K562 (cell line): ENCODE data around the gene STYXL1. TPM values are rescaled to one million over a fixed set of nuclear protein-coding genes. Genes with fewer than 3 reads are reported as not detected.

ENCODE experiments used
- ATAC-seq: fragments of 200-7000 bp; cut with Tn5 transposase; 3 replicates; pipeline ENCODE4 v1.9.1; 2020; ENCODE audit warnings: moderate library complexity
- BruUV-seq: library from RNA; stranded (reverse); fragments of 400-500 nt; replicated peaks from 2 replicates; lab custom pipeline; 2021; lab: Mats Ljungman, UMichigan
- CTCF ChIA-PET: fragments of 300-600 bp; formaldehyde crosslinking; extraction: SDS; loops from one replicate; lab custom pipeline; 2021; ENCODE audit warnings: low intra/inter-chr PET ratio; lab: Yijun Ruan, JAX
- POLR2A ChIA-PET: fragments of 300-600, 350-650 bp; sonication (Branson Sonifier 250); formaldehyde crosslinking; extraction: SDS; loops from one replicate; lab custom pipeline; 2021; ENCODE audit warnings: antibody characterized with exemption, inconsistent platforms; lab: Yijun Ruan, JAX
- DNase-seq, 4 experiments: peaks; one replicate each; pipeline versions ENCODE4 v3.0.0 to v3.0.0-alpha.2; 2011 to 2018; ENCODE audit warnings: low spot score in 3 of 4, mixed read lengths in 3 of 4; ENCODE audit errors: extremely low read depth in 1 of 4
- FAIRE-seq: peaks from 2 replicates; lab custom pipeline; 2011; peaks lifted over from hg19 to GRCh38; lab: Jason Lieb, UNC
- H2AFZ ChIP-seq: 2 replicates; pipeline ENCODE4 v1.6.0; 2011; ENCODE audit warnings: low read depth, low read length, control low read depth, inconsistent platforms
- H3K27ac ChIP-seq: fragments of 200-600 bp; 3 replicates; pipeline ENCODE4 v1.8.0; 2011; ENCODE audit warnings: low read depth, mild to moderate bottlenecking, control low read depth, inconsistent platforms, low read length, moderate library complexity, mixed read lengths; ENCODE audit errors: extremely low read depth
- H3K27me3 ChIP-seq, 2 experiments: fragments of 300-600 bp in 1 of 2; 2 replicates in 1 of 2; 3 replicates in 1 of 2; pipeline versions ENCODE4 v1.6.0 to v1.8.0; 2011; ENCODE audit warnings: inconsistent platforms in 2 of 2, low read length in 2 of 2, mild to moderate bottlenecking in 1 of 2, mixed read lengths in 1 of 2, moderate library complexity in 1 of 2; ENCODE audit not compliant: control insufficient read depth in 2 of 2, insufficient read depth in 2 of 2
- H3K36me3 ChIP-seq: fragments of 300-600 bp; 3 replicates; pipeline ENCODE4 v1.8.0; 2011; ENCODE audit warnings: mild to moderate bottlenecking, low read length, inconsistent platforms; ENCODE audit not compliant: control insufficient read depth, insufficient read depth
- H3K4me1 ChIP-seq, 2 experiments: fragments of 200-600 bp in 1 of 2; replicated peaks in 1 of 2; 2 replicates in 1 of 2; 3 replicates in 1 of 2; pipeline versions ENCODE4 v1.5.1 to v1.8.0; 2011; ENCODE audit warnings: inconsistent platforms in 2 of 2, low read length in 2 of 2, mild to moderate bottlenecking in 1 of 2, mixed read lengths in 1 of 2, moderate library complexity in 1 of 2; ENCODE audit not compliant: control insufficient read depth in 2 of 2, insufficient read depth in 2 of 2
- H3K4me2 ChIP-seq: 2 replicates; pipeline ENCODE4 v1.6.1; 2011; ENCODE audit warnings: low read length, control low read depth, inconsistent platforms, mixed read lengths; ENCODE audit not compliant: insufficient read depth
- H3K4me3 ChIP-seq: fragments of 200-600 bp; sonication (generic), shearing (Covaris generic); 2 replicates; pipeline ENCODE4 v1.5.1; 2016; ENCODE audit warnings: control low read depth, inconsistent platforms
- H3K79me2 ChIP-seq: fragments of 200-600 bp; 3 replicates; pipeline ENCODE4 v1.8.0; 2011; ENCODE audit warnings: low read length, inconsistent platforms; ENCODE audit not compliant: control insufficient read depth, insufficient read depth
- H3K9ac ChIP-seq, 2 experiments: 2 replicates each; pipeline versions ENCODE4 v1.6.0 to v1.6.1; 2011; ENCODE audit warnings: low read depth in 2 of 2, low read length in 2 of 2, control low read depth in 1 of 2, inconsistent platforms in 1 of 2, mild to moderate bottlenecking in 1 of 2, mixed read lengths in 1 of 2; ENCODE audit not compliant: insufficient read depth in 1 of 2
- H3K9me1 ChIP-seq: one replicate; pipeline ENCODE4 v1.6.0; 2011; ENCODE audit warnings: inconsistent platforms, mild to moderate bottlenecking, low read length, moderate library complexity; ENCODE audit not compliant: control insufficient read depth, insufficient read depth
- H3K9me3 ChIP-seq: replicated peaks from 2 replicates; pipeline ENCODE4 v1.5.1; 2011; ENCODE audit warnings: low read depth, low read length, inconsistent platforms; ENCODE audit not compliant: control insufficient read depth, insufficient read depth
- H4K20me1 ChIP-seq: replicated peaks from 2 replicates; pipeline ENCODE4 v1.6.1; 2011; ENCODE audit warnings: low read length, inconsistent platforms, mixed read lengths; ENCODE audit not compliant: control insufficient read depth, insufficient read depth
- CBFA2T3 ChIP-seq: fragments of 450-650 bp; IDR thresholded peaks from 2 replicates; pipeline ENCODE4 v1.6.1; 2017
- CREB3 ChIP-seq: fragments of 450-650 bp; conservative IDR thresholded peaks from 2 replicates; pipeline ENCODE4 v1.6.1; 2016; ENCODE audit warnings: missing genetic modification characterization, low read depth, mild to moderate bottlenecking, missing compliant biosample characterization, moderate library complexity
- NFATC3 ChIP-seq: fragments of 450-650 bp; IDR thresholded peaks from 2 replicates; pipeline ENCODE4 v1.6.1; 2017; ENCODE audit warnings: mild to moderate bottlenecking
- ZBTB34 ChIP-seq: fragments of 250-450 bp; sonication (Bioruptor Pico); IDR thresholded peaks from 2 replicates; pipeline ENCODE4 v1.8.0; 2021; ENCODE audit warnings: mild to moderate bottlenecking, moderate library complexity
- ZFP36 ChIP-seq: fragments of 150-350 bp; IDR thresholded peaks from 2 replicates; pipeline ENCODE4 v1.6.1; 2018; ENCODE audit warnings: low read length, low read depth; ENCODE audit not compliant: partially characterized antibody
- ZNF165 ChIP-seq: fragments of 250-450 bp; sonication (Bioruptor Pico); IDR thresholded peaks from 2 replicates; pipeline ENCODE4 v1.4.0; 2020; ENCODE audit warnings: borderline replicate concordance
- ZNF253 ChIP-seq: fragments of 250-450 bp; sonication (Bioruptor Pico); conservative IDR thresholded peaks from 2 replicates; pipeline ENCODE4 v1.6.1; 2021; ENCODE audit warnings: mild to moderate bottlenecking
- ZNF507 ChIP-seq: conservative IDR thresholded peaks from 2 replicates; pipeline ENCODE4 v1.6.1; 2017; ENCODE audit warnings: missing genetic modification characterization, missing compliant biosample characterization
- ZNF584 ChIP-seq: fragments of 200-800 bp; sonication (Bioruptor generic); IDR thresholded peaks from 2 replicates; pipeline ENCODE4 v1.6.1; 2016; ENCODE audit warnings: low read depth, mild to moderate bottlenecking, missing genetic modification characterization, missing compliant biosample characterization
- ZNF695 ChIP-seq: fragments of 450-650 bp; formaldehyde crosslinking; IDR thresholded peaks from 2 replicates; pipeline ENCODE4 v1.4.0; 2020; ENCODE audit warnings: mild to moderate bottlenecking, moderate library complexity
- WGBS: fragments of 100-300 bp; shearing (Covaris generic); methylation state at CpG from one replicate; pipeline ENCODE4 v1.1.6; 2016; ENCODE audit warnings: low coverage, mixed read lengths; ENCODE audit not compliant: insufficient coverage; ENCODE audit errors: missing lambda C conversion rate; 5-methylcytosine and 5-hydroxymethylcytosine counted together
- in situ Hi-C: fragments of 300-500 bp; cut with MboI; formaldehyde crosslinking; loops from 4 replicates; pipeline ENCODE4 v1.15.0; 2018; ENCODE audit warnings: inconsistent platforms, mixed read lengths
- intact Hi-C: fragments of 100-400 bp; cut with micrococcal nuclease; formaldehyde crosslinking; loops from 2 replicates; pipeline ENCODE4 v1.14.2; 2022
- polyA plus RNA-seq, 8 experiments: library from polyadenylated mRNA; depleted of rRNA in 4 of 8; stranded (reverse) in 5 of 8; unstranded in 3 of 8; fragments of >200 nt; fragmentation: Nextera tagmentation in 2 of 8; fragmentation: Illumina TruSeq in 1 of 8; extraction: Ambion mirVana in 2 of 8; extraction: Trizol in 1 of 8; gene quantifications; 2 replicates each; pipeline versions ENCODE4 v1.2.1 to v1.2.3, GENCODE V29; 2011 to 2014; ENCODE audit warnings: inconsistent platforms in 1 of 8, missing spikeins in 1 of 8
- total RNA-seq, 7 experiments: library from RNA; depleted of rRNA in 6 of 7; stranded (reverse); fragments of >200 nt in 6 of 7; fragmentation: Illumina TruSeq in 2 of 7; extraction: Trizol in 2 of 7; gene quantifications; 2 replicates each; pipeline versions ENCODE4 v1.2.1 to v1.2.3, GENCODE V29; 2011 to 2021; ENCODE audit warnings: low replicate concordance in 1 of 7

Gene STYXL1
- total and polyA plus RNA-seq, 9 of the 15 experiments (the other 6 are each of a cell fraction or from before 2014, with no cell fraction given): 36.5 to 97.2 (median 49.9) TPM

- CTCF ChIA-PET: no interaction called here
- 65% methylated on average over 5 of the region's 5 CpGs for WGBS
- FAIRE-seq: no peak
Observed at GRCh38 chr7:76037310-76037709, 10.5 kb downstream of the STYXL1 start.

More at GRCh38 chr7:76037310-76037709, 10.5 kb downstream of the STYXL1 start:
- H3K9ac ChIP-seq: 0 out of 4 replicates have a peak overlapping the region, but pooled peaks of 1 of the 2 experiments have one; percentile 23
- intact Hi-C loops: no loop called here
- no peaks in the 10 kb centered on the region; a peak in 2 of 5 replicates for H3K4me1 ChIP-seq
- no peaks in the 10 kb centered on the region; the same call in 1 of the 2 replicates for H4K20me1 ChIP-seq
- H3K27me3 ChIP-seq: no peaks in the 10 kb centered on the region
- POLR2A ChIA-PET: interaction anchor here (2.6 kb wide), 1 partner anchor 10 kb away, joined by 10 read pairs; the partner anchor contains the start of genes MDH2 and STYXL1
- H3K27ac ChIP-seq: no peak overlapping the region
- TF ChIP-seq ZNF695 (CRISPR knock-in tag) (no peak), NFATC3 (no peak), ZBTB34 (no peak), ZFP36 (no peak), ZNF584 (no peak), CBFA2T3 (no peak), CREB3 (tag) (no peak), ZNF507 (no peak), ZNF253 (CRISPR knock-in tag) (no peak), ZNF165 (CRISPR knock-in tag) (no peak)
- TF ChIP-seq, all 486 proteins: peak for 0
- Histone ChIP-seq H3K4me3 (no peak overlapping the region), H3K4me2 (no peak overlapping the region), H3K9me1 (no peaks in the 10 kb centered on the region), H3K9me3 (no peaks in the 10 kb centered on the region), H2AFZ (no peak overlapping the region), H3K79me2 (0 out of 3 replicates have a peak, but pooled peaks cover 3% of the 10 kb centered on the region), H3K36me3 (peaks cover 10% of the 10 kb centered on the region; the same call in 1 of the 3 replicates)
- DNase-seq (no peak), ATAC-seq (no peak)
- in situ Hi-C loops: no loop called here
- BruUV-seq: no TSS peak
